Measurements from ENCODE around the gene LMOD3.

GRCh38 chr3:69095636-69096035, 26.8 kb downstream of the LMOD3 start:
- TF ChIP-seq CTCF (IDR thresholded peaks at IDR 0.05; ENCODE audit: insufficient read depth, low read length) (no peak), REST (IDR thresholded peaks at IDR 0.05; ENCODE audit: insufficient replicate concordance, low read depth) (no peak), GABPA (IDR thresholded peaks at IDR 0.05; ENCODE audit: low read depth) (no peak), POLR2AphosphoS5 (IDR thresholded peaks at IDR 0.05; ENCODE audit: low read depth) (no peak)
